ENCODE results near the gene THSD4. TPM values are rescaled to one million over a fixed set of nuclear protein-coding genes. Genes with fewer than 3 reads are reported as not detected.

Gene THSD4
- total and polyA plus RNA-seq, 9 of the 15 experiments (the other 6 are each of a cell fraction or from before 2014, with no cell fraction given): 0.04 TPM; not detected in 5

DNA sequence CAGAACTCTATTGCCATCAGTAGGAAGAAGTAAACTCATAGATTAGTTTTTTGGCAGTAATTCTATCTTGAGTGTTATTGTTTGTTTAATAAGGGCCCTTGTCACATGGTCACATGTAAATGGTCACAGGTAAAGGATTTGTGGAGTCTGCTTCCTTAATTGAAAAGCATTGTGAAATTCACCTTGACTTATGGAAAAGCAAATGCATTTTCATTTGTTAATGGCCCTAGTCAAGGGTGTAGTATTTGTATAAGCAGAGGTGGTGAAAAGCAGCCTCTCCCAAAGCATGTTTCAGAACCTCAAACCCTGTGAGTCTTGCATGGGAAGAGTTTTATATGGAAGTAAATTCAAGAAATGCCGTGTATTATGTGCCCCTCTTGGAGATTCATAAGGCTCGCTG is 497.6 kb downstream of the THSD4 start:
- H4K20me1 ChIP-seq (replicated peaks; ENCODE audit: control insufficient read depth, insufficient read depth, low read length): no peaks in the 10 kb centered on the region; the same call in 1 of the 2 replicates
- no peak for FAIRE-seq
- no peaks in the 10 kb centered on the region for H3K79me2 ChIP-seq (ENCODE audit: control insufficient read depth, insufficient read depth, low read length)

More for the DNA sequence above, 497.6 kb downstream of the THSD4 start:
- H3K4me3 ChIP-seq: no peak overlapping the region
- H3K36me3 ChIP-seq (ENCODE audit: control insufficient read depth, insufficient read depth, low read length): no peaks in the 10 kb centered on the region
- ATAC-seq: no peak
- H2AFZ ChIP-seq (ENCODE audit: low read depth, low read length): no peak overlapping the region
- H3K27me3 ChIP-seq (ENCODE audit: control insufficient read depth in 2 of 2, insufficient read depth in 2 of 2, low read length in 2 of 2): no peaks in the 10 kb centered on the region; a peak in 1 of 5 replicates
- in situ Hi-C loops (cut with MboI): no loop called here
- H3K9me1 ChIP-seq (ENCODE audit: control insufficient read depth, insufficient read depth, low read length): no peaks in the 10 kb centered on the region
- H3K27ac ChIP-seq (ENCODE audit: extremely low read depth, low read depth, low read length): no peak overlapping the region
- CTCF ChIA-PET (ENCODE audit: low intra/inter-chr PET ratio): no interaction called here
- no peaks in the 10 kb centered on the region for H3K9me3 ChIP-seq (replicated peaks; ENCODE audit: control insufficient read depth, insufficient read depth, low read depth, low read length)
- intact Hi-C loops (cut with micrococcal nuclease): no loop called here
- H3K4me2 ChIP-seq (ENCODE audit: insufficient read depth, low read length): no peak overlapping the region
- no peak for TF ChIP-seq ZNF586 (CRISPR knock-in tag; conservative IDR thresholded peaks at IDR 0.05)
- no peak for TF ChIP-seq C11orf30 (IDR thresholded peaks at IDR 0.05; ENCODE audit: low read depth)
- no peak for TF ChIP-seq PHB (CRISPR knock-in tag; IDR thresholded peaks at IDR 0.05)
- no peak for TF ChIP-seq ZNF507 (tag; conservative IDR thresholded peaks at IDR 0.05)
- TF ChIP-seq ZNF57 (CRISPR knock-in tag; IDR thresholded peaks at IDR 0.05): no peak
- no peak for TF ChIP-seq ARID2 (IDR thresholded peaks at IDR 0.05)
- TF ChIP-seq, protein P1, sequence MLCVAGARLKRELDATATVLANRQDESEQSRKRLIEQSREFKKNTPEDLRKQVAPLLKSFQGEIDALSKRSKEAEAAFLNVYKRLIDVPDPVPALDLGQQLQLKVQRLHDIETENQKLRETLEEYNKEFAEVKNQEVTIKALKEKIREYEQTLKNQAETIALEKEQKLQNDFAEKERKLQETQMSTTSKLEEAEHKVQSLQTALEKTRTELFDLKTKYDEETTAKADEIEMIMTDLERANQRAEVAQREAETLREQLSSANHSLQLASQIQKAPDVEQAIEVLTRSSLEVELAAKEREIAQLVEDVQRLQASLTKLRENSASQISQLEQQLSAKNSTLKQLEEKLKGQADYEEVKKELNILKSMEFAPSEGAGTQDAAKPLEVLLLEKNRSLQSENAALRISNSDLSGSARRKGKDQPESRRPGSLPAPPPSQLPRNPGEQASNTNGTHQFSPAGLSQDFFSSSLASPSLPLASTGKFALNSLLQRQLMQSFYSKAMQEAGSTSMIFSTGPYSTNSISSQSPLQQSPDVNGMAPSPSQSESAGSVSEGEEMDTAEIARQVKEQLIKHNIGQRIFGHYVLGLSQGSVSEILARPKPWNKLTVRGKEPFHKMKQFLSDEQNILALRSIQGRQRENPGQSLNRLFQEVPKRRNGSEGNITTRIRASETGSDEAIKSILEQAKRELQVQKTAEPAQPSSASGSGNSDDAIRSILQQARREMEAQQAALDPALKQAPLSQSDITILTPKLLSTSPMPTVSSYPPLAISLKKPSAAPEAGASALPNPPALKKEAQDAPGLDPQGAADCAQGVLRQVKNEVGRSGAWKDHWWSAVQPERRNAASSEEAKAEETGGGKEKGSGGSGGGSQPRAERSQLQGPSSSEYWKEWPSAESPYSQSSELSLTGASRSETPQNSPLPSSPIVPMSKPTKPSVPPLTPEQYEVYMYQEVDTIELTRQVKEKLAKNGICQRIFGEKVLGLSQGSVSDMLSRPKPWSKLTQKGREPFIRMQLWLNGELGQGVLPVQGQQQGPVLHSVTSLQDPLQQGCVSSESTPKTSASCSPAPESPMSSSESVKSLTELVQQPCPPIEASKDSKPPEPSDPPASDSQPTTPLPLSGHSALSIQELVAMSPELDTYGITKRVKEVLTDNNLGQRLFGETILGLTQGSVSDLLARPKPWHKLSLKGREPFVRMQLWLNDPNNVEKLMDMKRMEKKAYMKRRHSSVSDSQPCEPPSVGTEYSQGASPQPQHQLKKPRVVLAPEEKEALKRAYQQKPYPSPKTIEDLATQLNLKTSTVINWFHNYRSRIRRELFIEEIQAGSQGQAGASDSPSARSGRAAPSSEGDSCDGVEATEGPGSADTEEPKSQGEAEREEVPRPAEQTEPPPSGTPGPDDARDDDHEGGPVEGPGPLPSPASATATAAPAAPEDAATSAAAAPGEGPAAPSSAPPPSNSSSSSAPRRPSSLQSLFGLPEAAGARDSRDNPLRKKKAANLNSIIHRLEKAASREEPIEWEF (CRISPR knock-in tag; IDR thresholded peaks at IDR 0.05): no peak
- POLR2A ChIA-PET: no interaction called here
- WGBS (ENCODE audit: insufficient coverage, low coverage, missing lambda C conversion rate): 0% methylated on average over 2 of the region's 2 CpGs
- BruUV-seq (replicated peaks): no TSS peak
- H3K4me1 ChIP-seq (replicated peaks in 1 of 2; ENCODE audit: control insufficient read depth in 2 of 2, insufficient read depth in 2 of 2, low read length in 2 of 2): no peaks in the 10 kb centered on the region
- H3K9ac ChIP-seq (ENCODE audit: insufficient read depth in 1 of 2, low read depth in 2 of 2, low read length in 2 of 2): no peak overlapping the region
- DNase-seq (ENCODE audit: extremely low read depth in 1 of 4, low spot score in 3 of 4): no peak
